Measurements from ENCODE around the gene S1PR4. TPM values are rescaled to one million over a fixed set of nuclear protein-coding genes. Genes with fewer than 3 reads are reported as not detected.
"Not testable (repeated sequence)": the region's sequence is repeated elsewhere in the genome, so short reads cannot be mapped to it uniquely, and the experiment has no call there.

The S1PR4 gene
- total RNA-seq, 1 donor from 2014 or later, result 4.9 TPM

DNA sequence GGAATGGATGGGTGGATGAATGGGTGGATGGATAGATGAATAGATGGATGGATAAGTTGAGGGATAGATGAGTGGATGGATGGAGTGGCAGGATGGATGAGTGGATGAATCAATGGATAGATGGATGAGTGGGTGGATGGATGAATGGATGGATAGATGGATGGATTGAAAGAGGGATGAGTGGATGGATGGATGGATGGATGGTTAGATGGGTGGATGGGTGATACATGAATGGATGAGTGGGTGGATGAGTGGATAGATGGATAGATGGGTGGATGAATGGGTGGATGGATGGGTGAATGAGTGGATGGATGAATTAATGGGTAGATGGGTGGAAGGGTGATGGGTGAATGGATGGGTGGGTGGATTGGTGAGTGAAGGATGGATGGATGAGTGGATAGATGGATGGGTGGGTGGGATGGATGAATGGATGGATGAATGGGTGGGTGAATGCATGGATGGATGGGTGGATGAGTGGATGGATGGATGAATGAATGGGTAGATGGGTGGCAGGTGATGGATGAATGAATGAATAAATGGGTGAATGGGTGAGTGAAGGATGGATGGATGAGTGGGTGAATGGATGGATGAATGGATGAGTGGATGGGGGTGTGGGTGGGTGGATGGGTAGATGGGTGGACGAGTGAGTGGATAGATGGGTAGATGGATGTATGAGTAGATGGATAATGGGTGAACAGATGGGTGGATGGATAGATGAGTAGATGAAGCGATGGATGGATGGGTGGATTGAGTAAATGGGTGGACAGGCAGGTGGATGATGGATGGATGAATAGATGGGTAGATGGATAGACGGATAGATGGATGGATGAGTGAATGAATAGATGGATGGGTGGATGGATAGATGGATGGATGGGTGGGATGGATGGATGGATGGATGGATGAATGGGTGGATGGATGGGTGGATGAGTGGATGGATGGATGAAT, 25.0 kb upstream of the S1PR4 start:
- TF ChIP-seq, protein P1, sequence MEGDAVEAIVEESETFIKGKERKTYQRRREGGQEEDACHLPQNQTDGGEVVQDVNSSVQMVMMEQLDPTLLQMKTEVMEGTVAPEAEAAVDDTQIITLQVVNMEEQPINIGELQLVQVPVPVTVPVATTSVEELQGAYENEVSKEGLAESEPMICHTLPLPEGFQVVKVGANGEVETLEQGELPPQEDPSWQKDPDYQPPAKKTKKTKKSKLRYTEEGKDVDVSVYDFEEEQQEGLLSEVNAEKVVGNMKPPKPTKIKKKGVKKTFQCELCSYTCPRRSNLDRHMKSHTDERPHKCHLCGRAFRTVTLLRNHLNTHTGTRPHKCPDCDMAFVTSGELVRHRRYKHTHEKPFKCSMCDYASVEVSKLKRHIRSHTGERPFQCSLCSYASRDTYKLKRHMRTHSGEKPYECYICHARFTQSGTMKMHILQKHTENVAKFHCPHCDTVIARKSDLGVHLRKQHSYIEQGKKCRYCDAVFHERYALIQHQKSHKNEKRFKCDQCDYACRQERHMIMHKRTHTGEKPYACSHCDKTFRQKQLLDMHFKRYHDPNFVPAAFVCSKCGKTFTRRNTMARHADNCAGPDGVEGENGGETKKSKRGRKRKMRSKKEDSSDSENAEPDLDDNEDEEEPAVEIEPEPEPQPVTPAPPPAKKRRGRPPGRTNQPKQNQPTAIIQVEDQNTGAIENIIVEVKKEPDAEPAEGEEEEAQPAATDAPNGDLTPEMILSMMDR (IDR thresholded peaks at IDR 0.05), result no peak
- Histone ChIP-seq H3K27ac (no peak overlapping the region), H3K36me3 (no peaks in the 10 kb centered on the region), H3K9me3 (no peaks in the 10 kb centered on the region), H3K4me3 (no peak overlapping the region), H3K4me1 (no peaks in the 10 kb centered on the region), H3K27me3 (no peaks in the 10 kb centered on the region)
- intact Hi-C loops (cut with DNase I), result no loop called here
- DNase-seq (ENCODE audit: low spot score in 2 of 2), result no peak

DNA sequence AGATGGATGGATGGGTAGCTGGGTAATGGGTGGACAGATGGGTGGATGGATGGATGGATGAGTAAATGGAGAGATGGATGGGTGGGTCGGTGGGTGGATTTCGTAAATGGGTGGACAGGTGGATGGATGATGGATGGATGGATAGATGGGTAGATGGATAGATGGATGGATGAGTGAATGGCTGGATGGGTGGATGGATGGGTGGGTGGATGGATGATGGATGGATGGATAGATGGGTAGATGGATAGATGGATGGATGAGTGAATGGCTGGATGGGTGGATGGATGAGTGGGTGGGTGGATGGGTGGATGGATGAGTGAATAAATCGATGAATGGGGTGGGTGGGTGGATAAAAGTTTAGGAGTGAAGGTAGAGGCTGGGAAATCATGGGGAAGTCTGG, 24.1 kb upstream of the S1PR4 start:
- H3K27ac ChIP-seq, result peak overlapping the region; percentile 36 to 67
- H3K27me3 ChIP-seq; H3K9me3 ChIP-seq; DNase-seq (ENCODE audit: low spot score in 2 of 2); intact Hi-C loops (cut with DNase I); H3K4me1 ChIP-seq; H3K36me3 ChIP-seq; H3K4me3 ChIP-seq: not testable (repeated sequence)

DNA sequence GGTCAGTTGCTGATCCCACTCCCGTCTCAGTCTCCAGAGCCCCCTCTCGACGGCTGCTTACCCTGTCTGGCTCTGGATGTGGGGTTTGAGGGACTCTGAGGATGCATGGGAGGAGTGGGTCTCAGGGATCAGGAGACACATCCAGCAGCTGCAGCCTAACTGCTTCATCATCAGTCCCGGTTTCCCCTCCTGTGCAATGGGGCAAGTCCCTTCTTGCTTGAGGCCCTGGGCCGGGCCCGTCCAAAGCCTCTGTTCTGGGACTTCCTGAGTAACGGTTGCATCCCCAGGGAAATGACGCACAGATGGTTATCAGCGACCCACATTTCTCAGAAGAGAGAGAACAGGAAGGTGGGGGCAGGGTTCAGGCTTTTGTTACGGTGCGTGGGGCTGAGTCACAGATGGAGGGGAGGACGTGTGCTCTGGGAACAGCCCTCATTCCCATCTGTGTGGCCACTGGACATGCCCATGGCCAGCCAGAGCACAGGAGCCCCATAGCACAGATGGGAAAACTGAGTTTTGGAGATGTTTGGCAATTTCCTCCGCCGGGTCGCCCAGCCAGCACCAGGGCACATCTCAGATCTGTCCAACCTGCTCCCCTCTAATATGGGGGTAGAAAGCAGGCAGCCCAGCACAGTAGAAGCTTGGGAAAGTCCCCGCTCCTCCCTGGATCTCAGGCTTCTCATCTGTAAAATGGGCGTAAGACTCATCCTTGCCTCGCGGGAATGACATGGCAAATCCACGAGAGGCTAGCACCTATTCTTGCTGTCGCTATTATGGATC, 23.4 kb upstream of the S1PR4 start:
- intact Hi-C loops (cut with DNase I), result no loop called here
- no peak overlapping the region for H3K4me3 ChIP-seq
- no peaks in the 10 kb centered on the region for H3K27me3 ChIP-seq
- H3K36me3 ChIP-seq, result no peaks in the 10 kb centered on the region
- H3K9me3 ChIP-seq, result no peaks in the 10 kb centered on the region
- no peaks in the 10 kb centered on the region for H3K4me1 ChIP-seq
- TF ChIP-seq, protein P1 (IDR thresholded peaks at IDR 0.05), result no peak
- peak overlapping the region; percentile 36 to 67 for H3K27ac ChIP-seq
- peak; percentile 87 to 95 for DNase-seq (ENCODE audit: low spot score in 2 of 2)

DNA sequence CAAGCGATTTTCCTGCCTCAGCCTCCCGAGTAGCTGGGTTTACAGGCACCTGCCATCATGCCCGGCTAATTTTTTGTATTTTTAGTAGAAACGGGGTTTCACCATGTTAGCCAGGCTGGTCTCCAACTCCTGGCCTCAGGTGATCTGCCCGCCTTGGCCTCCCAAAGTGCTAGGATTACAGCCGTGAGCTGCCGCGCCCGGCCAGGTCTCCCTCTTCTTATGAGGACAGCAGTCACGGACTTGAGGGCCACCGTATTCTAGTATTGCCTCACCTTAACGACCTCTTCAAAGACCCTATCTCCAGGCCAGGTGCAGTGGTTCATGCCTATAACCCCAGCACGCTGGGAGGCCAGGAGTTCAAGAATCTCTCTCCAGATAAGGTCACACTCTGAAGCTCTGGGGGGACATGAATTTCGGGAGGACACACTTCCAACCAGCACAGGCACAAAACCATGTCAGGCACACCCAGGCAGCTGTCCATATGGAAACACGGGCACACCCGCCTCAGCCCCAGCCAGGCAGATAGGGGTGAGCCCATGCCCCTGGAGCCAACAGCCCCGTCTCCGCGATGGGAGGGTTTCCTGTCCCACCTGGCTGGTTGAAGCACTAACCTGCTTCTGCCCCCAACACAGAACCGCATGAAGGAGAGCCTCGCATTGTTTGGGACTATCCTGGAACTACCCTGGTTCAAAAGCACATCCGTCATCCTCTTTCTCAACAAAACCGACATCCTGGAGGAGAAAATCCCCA, 21.3 kb upstream of the S1PR4 start:
- H3K27ac ChIP-seq, result no peak overlapping the region
- no peaks in the 10 kb centered on the region for H3K4me1 ChIP-seq
- DNase-seq (ENCODE audit: low spot score in 2 of 2), result no peak
- no peak overlapping the region for H3K4me3 ChIP-seq
- no peaks in the 10 kb centered on the region for H3K27me3 ChIP-seq
- no peaks in the 10 kb centered on the region for H3K36me3 ChIP-seq
- no peaks in the 10 kb centered on the region for H3K9me3 ChIP-seq
- TF ChIP-seq, protein P1 (IDR thresholded peaks at IDR 0.05), result no peak
- intact Hi-C loops (cut with DNase I), result no loop called here

DNA sequence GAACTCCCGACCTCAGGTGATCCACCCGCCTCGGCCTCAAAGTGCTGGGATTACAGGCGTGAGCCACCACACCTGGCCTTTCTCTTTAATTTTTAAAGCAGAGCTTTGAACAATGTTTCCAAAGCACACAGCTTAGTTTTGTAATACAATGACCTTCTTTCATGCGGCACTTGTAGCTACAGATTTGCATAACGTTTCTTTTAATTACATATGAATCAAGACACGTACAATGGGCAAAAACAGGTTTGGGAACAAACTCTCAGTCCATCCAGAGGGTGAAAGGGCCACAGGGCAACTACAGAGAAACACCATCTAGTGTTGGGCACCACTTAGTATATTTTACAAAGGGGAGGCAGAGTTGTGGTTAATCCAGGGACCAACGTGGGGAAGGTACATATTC, 19.0 kb upstream of the S1PR4 start:
- no peak for DNase-seq (ENCODE audit: low spot score in 2 of 2)
- no peak overlapping the region for H3K27ac ChIP-seq
- TF ChIP-seq, protein P1 (IDR thresholded peaks at IDR 0.05), result no peak
- no peak overlapping the region for H3K4me3 ChIP-seq
- no peaks in the 10 kb centered on the region for H3K4me1 ChIP-seq
- H3K36me3 ChIP-seq, result no peaks in the 10 kb centered on the region
- intact Hi-C loops (cut with DNase I), result no loop called here
- no peaks in the 10 kb centered on the region for H3K27me3 ChIP-seq
- H3K9me3 ChIP-seq, result no peaks in the 10 kb centered on the region

Data from ascending aorta (tissue), 2 donors.